CD4-positive, alpha-beta T cell treated with Interleukin-6 for 4 hours (primary cell): ENCODE data around the gene SEC24D.

Source experiments
- DNase-seq: peaks from one replicate; pipeline ENCODE4 v3.0.0-alpha.2; 2020; ENCODE audit warnings: mixed read lengths

SEC24D gene

DNA sequence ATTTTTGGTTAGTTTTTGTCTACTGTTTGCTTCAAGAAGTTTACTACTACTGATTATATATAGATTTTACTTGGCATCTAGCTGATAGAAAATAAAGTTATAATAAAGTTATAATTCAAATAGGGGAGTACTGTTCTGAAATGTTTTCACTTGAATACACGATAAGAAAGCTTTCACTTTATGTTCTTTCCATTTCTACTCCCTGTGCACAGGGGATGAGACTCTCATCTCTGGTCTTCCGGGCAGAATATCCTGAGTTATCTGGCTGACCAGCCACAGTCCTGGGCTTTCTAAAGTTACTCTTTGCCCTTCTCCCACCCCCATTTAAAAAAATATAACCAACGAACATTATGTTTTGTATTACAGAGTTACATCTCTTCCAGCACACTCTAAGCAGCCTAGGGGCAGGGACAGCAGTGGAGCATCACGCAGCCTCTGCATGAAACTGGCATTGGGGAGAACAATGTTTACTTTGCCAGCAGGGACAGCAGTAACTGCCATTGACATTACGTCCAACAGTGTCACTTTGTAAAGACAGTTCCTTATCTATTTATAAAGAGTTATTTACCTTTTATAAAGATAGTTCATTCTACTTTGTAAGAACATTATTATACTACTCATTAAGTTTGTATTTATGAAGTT, 86.5 kb downstream of the SEC24D start:
- no peak for DNase-seq

DNA sequence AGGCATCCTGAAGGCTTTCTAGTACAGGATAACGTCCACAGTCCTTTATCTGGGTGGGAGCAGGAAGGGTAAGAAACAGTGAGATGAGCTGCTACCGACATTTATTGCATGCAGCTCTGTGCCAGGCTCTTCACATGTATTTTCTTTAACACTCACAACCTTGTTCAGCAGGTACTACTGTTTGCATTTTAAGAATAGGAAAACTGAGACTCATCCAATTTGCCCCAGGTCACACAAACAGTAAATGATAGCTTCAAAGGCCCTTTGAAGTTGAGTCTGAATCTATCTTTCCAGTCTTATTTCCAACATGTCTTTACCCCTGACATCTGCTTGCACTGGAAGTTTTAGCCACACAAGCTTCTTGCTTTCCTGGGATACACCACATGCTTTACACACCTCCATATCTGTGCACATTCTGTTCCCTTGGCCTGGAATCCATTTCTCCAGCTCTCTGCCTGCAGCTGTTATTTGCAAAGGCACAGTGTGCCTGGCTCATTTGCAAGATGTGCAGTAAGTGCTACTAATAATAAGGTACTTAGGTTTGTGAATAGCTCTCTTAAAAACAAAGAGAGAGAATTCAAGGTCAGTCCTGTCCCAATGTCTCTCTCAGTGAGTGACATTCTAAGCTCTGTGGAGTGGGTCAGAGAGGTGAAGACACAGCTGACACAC, 89.5 kb downstream of the SEC24D start:
- no peak for DNase-seq

DNA sequence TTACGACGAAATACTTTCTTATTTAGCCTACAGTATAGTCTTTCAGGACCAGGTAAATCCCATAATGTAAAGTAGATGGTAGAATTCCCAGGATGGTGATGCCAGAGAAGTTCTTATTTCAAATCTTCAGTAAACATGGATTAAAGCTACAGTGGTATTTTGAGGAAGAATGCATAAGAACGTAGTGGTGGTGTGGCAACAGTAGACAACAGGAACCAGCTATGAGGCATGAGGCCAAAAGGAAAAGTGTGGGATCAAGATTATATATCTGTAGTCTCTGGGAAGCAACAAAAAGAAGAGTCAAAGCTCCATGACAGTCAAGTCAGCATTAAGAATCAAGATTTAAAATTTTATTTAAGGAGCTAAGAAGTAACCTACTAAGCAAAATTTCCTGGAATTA, 90.6 kb downstream of the SEC24D start:
- no peak for DNase-seq

DNA sequence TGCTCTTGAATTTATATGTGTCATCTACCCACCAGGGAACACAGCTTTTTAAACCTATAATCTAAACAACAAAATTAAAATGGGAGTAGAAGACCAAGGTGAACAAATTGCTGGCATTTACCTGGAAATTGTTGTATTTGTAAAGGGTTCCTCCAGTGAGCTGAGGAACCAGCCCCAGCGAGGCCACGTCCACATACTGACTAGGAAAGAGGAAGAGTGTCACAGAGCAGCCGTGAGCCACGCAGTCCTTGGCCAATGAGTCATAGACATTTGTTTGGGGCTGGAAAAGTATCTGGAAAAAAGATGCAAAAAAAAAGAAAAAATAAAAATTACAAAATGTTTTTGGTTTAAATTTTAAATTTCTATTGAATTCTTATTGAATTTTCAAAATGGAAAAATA, 92.1 kb downstream of the SEC24D start:
- no peak for DNase-seq

DNA sequence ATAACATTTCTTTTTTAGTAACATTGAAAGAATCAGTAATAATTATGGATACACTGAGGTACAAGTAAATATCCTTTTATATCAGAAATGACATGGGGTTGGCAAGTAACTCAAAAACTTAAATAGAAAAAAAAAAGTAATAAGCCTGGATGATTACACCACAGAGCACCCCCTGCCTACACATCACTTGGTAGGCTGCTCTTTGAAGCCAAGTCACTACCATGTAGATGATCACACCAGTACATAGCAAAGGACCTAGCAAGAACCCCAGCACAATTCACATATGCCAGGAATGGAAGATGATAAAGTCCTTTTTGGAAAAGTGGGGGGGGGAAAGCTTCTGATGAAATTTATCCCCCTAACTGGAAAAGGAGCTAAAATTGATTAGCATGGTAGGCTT, 93.9 kb downstream of the SEC24D start:
- no peak for DNase-seq

DNA sequence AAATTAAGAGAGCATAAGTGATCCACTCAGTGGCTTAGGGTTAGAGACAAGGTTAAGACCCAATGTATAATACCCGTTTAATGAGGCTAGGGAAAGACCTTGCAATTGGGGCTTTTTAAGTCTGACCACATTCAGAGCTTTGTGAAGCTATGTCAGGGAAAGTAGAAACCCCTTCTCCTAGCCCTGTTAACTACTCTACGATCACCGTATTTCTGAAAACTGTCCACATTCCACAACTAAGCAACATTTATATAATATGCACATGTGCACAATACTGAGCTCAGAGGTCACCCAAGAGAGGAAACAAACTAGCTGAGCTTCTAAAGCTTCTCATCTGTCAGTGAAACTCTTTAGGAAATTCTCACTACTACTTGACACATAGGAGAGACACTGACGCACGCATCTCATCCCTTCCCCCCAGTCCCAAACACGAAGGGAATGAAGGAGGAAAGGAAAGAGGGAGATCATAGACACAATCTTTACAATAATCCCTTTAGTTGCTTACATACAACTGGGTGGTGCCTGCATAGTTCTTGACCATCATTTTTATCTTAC, 94.5 kb downstream of the SEC24D start:
- no peak for DNase-seq

DNA sequence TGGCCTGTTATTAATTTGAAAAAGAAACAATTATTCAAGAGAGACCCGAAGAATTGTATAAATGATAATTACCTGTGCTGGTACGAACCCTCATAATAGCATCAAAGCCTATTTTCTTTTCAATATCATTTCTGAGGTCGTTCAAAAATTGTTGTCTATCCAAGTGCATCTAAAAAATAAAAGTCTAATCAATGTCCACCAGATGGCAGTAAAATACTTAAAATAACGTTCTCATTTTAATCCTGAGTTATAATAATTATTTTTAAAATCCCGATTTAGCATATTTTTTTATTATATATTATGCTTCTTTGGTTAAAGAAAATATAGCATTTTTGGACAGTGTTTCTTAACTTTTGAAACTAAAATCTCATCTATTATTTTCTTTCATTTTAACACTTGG, 95.1 kb downstream of the SEC24D start:
- no peak for DNase-seq

DNA sequence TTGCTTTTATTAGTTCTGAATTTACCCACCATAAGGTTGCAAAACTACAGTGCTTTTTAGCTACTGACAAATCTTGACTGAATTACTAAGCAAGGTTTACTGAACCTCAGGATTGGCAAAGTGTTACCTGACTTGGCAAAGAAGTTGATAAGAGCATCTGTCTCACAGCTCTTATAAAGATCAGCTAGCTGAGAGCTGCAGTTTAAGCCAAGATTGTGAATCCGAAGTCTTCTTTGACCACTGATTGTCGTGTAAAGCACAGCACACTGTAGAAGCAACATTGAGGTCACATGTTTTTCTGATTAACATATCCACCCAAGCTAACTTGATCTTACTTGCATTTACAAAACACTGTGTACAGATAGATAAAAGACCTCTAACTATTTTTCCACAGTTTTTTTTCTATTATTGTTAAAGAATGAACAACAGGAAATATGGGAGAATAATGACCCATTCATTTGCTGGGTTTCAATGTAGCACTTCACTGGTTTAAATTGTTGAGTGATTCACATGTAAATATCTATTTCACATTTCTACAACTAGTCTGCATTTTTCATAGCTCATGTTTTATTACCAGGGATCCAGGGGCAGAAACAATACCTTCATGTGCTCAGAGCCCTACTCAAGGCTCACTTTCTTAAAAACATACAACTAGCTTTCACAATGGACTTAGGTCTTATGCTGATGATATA, 96.8 kb downstream of the SEC24D start:
- no peak for DNase-seq

DNA sequence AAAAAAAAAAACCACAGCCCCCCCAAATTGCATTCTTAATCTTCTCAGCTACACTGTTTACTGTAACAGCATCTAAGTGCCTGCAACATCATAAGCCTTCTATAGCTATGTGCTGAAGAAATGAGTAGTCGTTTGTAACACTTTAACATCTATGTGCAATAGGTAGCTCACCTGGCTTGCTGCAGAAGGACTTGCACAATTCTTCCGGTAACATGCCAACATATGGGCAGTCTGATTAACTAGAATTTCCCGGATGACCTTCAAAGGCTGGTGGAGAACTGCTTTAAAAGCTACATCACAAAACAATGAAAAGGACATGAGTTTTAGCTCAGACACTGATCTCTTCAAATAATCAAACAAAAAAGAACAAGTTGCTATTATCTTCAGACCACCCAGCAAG, 97.8 kb downstream of the SEC24D start:
- DNase-seq, result no peak

DNA sequence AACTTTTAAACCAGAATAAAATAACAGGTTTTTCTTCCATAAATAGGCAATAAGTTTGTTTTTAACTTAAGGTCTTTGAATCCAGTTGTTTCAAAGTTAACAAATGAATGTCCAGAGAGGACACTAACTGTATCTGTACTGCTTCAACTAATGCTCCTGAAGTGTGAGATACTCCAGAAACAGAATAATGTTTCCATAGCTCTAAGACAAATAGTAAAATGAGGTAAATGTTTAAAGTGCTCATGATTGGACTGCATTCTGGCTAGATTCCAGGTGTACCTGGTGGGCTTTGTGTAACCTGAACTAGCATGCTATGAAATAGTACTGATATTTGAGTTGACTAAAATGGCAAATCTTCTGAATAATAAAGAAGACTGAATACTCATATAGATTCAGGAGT, 99.0 kb downstream of the SEC24D start:
- no peak for DNase-seq

DNA sequence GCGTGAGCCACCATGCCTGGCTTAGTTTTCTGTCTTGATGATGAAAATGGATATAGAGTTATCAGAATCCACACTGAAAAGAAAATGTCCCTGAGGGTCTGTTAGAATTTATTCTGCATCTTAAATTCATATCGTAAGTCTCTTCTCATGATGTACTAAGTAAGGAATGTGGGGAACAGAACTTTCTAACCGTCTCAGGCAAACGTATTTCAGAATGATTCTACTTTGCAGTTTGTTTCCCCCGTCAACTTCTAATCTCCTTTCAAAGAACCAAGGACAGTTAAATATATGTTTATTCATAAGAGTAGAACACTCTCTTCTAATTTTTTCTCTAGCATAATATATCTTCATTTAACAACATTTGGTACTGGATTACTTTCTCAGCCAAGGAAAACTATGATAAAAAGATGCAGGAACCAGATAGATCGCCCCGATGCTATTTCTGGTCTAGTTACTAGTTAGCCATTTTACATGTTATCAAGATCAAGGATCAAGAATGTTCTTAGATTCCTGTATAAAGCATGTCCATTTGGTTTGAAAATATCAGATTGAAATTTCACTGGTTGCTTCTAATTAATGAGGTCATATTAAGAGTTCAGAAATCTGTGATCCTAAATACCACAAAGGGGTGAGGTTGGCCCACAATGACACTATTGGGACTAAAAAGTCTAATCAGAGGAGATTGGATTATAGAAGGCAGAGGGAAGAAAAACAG, 101.3 kb downstream of the SEC24D start:
- no peak for DNase-seq

DNA sequence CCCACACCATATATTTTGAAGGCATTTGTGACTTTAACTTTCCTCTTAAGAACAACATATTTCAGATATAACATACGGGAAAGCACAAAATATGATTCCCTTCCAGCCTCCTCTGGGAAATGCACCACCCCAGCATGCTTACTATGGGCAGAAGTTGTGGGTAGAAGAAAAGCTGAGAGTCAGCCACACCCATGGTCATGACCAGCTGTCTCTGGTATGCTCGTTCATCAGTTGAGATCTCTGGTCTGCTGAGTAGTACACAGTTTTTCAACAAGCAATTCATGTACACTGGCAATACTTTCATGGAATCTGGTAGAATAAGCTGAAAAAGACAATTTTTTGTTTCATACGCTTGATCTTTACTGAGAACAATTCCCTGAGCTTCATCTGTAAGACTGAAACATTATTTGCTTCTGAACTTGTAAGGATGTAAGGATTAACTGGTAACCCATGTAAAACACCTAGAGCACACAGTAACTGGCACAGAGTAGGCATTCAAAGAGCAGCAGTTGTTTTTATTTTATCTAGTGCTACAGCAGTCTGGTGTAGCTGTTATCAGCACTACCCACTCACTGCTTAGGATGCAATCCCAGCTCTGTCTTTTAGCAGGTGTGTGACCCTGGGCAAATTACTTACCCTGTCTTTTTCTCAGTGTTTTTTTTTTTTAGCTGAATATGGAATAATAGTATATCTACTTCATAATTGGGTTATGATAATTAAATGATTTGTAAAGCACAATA, 103.2 kb downstream of the SEC24D start:
- DNase-seq, result no peak

DNA sequence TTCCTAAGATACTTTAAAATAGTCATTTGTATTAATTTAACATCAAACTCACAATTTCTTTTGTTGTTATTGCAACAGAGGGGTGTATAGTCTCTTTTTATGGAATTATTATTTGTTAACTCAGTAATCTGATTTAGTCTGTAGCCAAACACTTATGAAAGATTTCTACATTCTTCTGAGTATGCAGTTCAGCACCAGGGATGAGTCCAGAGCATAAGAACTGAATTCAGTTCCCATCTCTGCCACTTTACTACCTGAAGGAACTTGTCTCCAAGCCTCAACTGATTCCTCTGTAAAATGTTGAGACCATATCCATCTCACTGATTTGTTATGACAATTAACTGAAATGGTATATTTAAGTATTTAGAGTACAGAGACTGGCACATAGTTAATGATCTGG, 105.2 kb downstream of the SEC24D start:
- DNase-seq, result no peak

DNA sequence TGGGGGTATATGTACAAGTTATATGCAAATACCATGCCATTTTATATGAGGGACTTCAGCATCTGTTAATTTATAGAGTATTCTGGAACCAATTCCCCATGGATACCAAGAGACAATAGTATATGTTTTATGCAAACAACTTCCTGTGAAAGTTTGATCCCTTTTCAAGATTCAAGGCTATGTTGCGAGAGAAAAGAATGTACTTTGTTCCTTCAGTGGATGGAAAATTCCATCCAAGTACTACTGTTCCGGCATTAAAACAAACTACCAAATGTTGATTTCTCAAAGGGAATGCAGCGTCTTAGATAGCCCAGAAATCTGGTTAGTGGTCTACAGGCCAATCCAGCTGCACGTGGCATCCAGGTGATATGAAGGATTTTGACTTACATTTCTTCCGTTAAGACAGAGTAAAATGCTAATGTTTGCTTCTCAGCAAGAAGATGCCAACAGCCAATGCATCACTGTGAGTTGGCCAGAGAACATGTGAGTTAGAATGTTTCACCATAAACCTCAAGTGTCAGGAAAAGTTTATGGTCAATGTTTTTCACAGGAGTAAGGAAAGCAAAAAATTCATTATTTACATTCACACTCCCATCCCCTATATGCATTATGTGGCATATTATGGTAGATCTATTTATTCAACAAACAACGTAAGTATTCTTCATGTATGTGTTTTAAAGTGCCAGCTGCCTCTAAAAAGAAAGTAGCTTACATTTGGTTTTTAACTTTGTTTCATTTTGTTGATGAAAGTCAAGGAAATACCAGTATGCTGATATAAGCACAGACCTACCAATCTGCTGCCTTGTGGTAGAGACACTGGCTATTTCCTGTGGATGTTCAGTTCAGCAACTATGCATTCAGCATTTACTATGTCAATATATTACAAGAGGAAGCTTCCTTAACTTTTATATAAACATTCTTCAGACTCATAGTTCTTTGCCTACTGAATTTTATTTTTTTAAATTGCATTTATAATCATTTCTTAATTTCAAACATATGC, 106.3 kb downstream of the SEC24D start:
- DNase-seq, result no peak

DNA sequence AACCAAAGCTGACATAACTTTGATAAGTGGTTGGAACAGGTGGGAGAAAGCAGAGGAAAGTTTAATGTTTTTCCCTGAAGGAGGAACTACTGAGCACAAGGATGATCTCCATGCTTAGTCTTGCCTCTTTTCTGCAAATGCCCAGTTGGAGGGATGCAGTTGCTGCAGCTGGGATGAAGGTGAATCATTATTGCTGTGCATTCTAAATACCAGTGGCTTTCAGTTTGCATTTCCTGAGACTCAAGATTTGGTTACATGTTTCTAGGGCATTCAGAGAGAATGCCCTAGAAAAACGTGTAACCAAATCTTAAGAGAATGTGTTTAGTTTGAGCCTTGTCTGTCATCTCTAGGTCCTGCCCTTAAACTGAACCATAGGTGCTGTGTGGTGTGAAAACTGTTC, 108.6 kb downstream of the SEC24D start:
- DNase-seq, result no peak

DNA sequence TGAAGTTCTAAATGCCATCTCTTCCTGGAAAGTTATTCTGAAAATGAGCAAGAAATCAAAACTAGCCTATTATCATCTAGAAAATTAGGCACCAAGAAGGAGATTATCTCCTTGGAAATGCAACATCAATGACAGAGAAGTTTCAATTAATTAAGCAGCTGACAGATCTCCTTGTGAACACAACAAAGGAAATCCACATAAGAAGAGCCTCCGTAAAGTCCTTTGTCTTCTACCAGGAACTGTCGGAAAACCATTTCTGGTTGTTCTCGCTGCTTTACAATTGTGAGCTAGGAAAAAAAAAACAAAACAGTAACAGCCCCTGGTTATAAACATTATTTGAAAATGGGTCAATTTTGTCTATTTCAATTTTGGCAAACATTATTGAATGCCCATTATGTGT, 112.6 kb downstream of the SEC24D start:
- no peak for DNase-seq

DNA sequence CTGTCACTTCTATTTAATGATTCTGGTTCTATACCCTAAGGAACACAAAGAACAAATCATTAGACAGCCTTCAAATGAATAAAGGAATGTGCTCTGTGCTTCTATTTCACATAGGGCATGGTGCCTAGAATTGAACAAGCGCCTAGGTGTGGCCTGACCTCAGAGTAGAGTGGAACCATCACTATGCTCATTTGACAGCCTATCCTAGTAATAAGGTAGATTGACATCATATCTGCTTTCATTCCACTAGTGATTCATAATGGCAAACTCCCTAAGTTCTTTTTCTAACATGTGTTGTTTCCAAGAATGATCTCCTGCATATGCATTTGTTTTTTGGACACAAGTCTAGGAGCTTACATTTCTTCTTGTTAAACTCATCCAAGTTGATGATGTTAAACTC, 114.2 kb downstream of the SEC24D start:
- DNase-seq, result no peak

DNA sequence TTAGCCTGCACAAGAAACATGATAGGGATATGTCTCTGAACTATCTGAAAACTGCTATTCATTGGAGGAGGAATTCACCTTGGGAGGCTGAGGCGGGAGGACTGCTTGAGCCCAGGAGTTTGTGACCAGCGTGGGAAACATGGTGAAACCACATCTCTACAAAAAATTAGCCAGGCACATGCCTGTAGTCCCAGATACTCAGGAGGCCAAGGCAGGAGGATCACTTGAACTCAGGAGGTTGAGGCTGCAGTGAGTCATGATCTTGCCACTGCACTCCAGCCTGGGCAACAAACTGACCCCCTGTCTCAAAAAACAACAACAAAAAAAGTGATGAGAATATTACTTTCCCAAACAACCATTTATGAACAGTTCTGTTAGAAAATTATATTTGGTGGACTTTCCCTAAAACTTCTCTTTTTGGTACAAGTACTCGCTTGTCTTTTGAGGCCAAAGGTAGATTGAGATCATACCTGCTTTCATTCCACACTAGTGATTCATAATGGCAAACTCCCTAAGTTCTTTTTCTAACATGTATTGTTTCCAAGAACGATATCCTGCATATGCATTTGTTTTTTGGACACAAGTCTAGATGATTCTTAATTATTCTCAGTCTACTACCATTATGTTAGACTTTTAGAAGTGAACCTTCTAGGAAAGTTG, 117.3 kb downstream of the SEC24D start:
- no peak for DNase-seq

DNA sequence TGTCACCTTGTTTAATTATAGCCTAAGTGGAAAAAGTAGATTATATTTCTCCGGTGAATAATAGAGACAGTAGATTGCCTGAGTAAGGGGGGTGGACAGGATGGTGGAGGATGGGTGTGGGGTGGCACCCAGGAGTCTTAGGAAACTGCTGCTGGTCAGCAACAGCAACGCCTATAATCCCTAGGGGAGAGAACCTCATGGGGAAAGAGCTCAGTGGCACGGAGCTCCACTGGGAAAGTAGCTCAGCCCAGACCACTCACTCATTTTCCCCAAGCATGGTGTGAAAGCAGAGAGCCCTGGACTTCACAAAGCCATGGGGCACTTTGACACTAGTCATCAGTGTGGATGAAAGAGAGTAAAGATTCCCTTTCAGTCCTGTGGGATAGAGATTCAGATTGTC, 119.6 kb downstream of the SEC24D start:
- no peak for DNase-seq

DNA sequence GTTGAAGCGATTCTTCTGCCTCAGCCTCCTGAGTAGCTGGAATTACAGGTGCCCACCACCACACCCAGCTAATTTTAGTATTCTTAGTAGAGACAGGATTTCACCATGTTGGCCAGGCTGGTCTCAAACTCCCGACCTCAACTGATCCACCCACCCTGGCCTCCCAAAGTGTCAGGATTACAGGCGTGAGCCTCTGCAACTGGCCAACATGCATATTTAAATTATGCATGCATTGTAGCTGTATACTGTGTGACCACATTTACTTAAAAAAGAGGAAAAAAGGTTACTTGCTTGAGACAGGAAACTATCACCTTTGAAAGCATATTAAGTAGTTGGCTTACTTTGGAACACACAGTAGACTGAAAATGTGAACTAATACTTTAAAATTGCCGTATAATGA, 121.2 kb downstream of the SEC24D start:
- DNase-seq, result no peak

DNA sequence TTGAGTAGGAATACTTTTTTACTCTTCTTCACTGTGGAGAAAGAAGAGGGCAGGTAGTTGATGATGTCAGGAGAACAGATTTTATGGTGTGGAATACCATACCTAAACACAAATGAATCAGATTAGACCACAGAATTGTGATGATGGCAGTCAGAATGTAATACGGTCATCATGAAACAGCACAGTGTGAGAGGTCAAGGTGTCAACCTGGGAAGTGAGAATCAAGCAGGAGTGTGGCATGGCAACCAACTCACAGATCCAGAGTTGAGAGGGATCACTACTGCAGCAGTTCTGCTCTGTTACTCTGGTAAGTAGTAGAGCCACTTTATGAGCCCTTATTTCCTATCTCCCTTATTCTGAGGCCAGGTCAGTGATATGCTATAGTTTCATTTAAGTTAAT, 123.1 kb downstream of the SEC24D start:
- no peak for DNase-seq
